ENCODE measurements around the gene SLC41A2.

Gene SLC41A2

DNA sequence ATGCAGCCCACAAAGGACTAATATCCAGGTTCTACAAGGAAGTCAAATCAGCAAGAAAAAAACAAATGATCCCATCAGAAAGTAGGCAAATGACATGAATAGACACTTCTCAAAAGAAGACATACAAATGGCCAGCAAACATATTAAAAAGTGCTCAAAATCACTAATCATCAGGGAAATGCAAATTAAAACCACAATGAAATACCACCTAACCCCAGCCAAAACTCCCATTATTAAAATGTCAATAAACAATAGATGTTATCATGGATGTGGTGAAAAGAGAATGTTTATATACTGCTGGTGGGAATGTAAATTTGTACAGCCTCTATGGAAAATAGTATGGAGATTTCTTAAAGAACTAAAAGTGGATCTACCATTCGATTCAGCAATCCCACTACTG is 25.0 kb downstream of the SLC41A2 start:
- Histone ChIP-seq H3K4me3 (ENCODE audit: low read depth in 1 of 2, low read length in 2 of 2) (no peak overlapping the region), H3K9me3 (ENCODE audit: control insufficient read depth in 1 of 2, low read length in 2 of 2) (no peaks in the 10 kb centered on the region), H3K4me1 (ENCODE audit: control insufficient read depth in 1 of 2, insufficient read depth in 2 of 2, low read length in 2 of 2) (peaks cover 0 to 14% of the 10 kb centered on the region in 2 donors), H3K36me3 (ENCODE audit: control insufficient read depth in 1 of 2, insufficient read depth in 2 of 2, low read length in 2 of 2) (peaks cover under 1 to 3% of the 10 kb centered on the region in 2 donors), H3K9ac (ENCODE audit: low read depth in 1 of 2, low read length in 2 of 2) (no peak overlapping the region), H3K27me3 (ENCODE audit: control insufficient read depth in 1 of 2, insufficient read depth in 2 of 2, low read length in 2 of 2) (no peaks in the 10 kb centered on the region), H3K27ac (ENCODE audit: low read depth, low read length) (no peak overlapping the region)

- Histone ChIP-seq H3K4me1 (ENCODE audit: control insufficient read depth in 1 of 2, insufficient read depth in 2 of 2, low read length in 2 of 2) (peaks cover 0 to 14% of the 10 kb centered on the region in 2 donors), H3K27ac (ENCODE audit: low read depth, low read length) (no peak overlapping the region), H3K9ac (ENCODE audit: low read depth in 1 of 2, low read length in 2 of 2) (no peak overlapping the region), H3K9me3 (ENCODE audit: control insufficient read depth in 1 of 2, low read length in 2 of 2) (no peaks in the 10 kb centered on the region), H3K36me3 (ENCODE audit: control insufficient read depth in 1 of 2, insufficient read depth in 2 of 2, low read length in 2 of 2) (peaks cover 2 to 4% of the 10 kb centered on the region in 2 donors), H3K27me3 (ENCODE audit: control insufficient read depth in 1 of 2, insufficient read depth in 2 of 2, low read length in 2 of 2) (no peaks in the 10 kb centered on the region), H3K4me3 (ENCODE audit: low read depth in 1 of 2, low read length in 2 of 2) (no peak overlapping the region)
Measured at GRCh38 chr12:104930388-104931326, 27.4 kb downstream of the SLC41A2 start.

DNA sequence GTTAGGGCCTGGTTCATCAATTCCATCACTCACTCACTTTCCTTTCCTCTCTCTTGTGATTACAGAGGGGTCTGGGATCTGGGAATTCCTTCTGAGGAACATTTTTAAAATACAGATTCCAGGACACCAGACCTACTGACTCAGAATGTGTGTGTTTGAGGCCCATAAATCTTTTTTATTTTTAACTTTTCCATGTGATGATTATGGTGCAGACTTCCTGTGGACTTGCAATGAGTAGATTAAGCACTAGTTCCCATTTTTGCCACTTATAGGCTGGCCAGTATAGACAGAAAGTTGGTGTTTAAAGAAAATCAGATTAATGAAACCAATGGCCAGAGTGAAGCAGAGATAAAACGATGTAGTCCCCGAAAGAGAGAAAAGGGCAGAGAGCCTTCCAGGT is 28.1 kb downstream of the SLC41A2 start:
- no peak overlapping the region for H3K27ac ChIP-seq (ENCODE audit: low read depth, low read length)
- H3K4me1 ChIP-seq (ENCODE audit: control insufficient read depth in 1 of 2, insufficient read depth in 2 of 2, low read length in 2 of 2): peaks cover 0 to 14% of the 10 kb centered on the region in 2 donors
- H3K4me3 ChIP-seq (ENCODE audit: low read depth in 1 of 2, low read length in 2 of 2): no peak overlapping the region
- H3K9ac ChIP-seq (ENCODE audit: low read depth in 1 of 2, low read length in 2 of 2): no peak overlapping the region
- no peaks in the 10 kb centered on the region for H3K27me3 ChIP-seq (ENCODE audit: control insufficient read depth in 1 of 2, insufficient read depth in 2 of 2, low read length in 2 of 2)
- no peaks in the 10 kb centered on the region for H3K9me3 ChIP-seq (ENCODE audit: control insufficient read depth in 1 of 2, low read length in 2 of 2)
- peaks cover 2 to 4% of the 10 kb centered on the region in 2 donors for H3K36me3 ChIP-seq (ENCODE audit: control insufficient read depth in 1 of 2, insufficient read depth in 2 of 2, low read length in 2 of 2)

- H3K9me3 ChIP-seq (ENCODE audit: control insufficient read depth in 1 of 2, low read length in 2 of 2): no peaks in the 10 kb centered on the region
- no peak overlapping the region for H3K27ac ChIP-seq (ENCODE audit: low read depth, low read length)
- H3K4me1 ChIP-seq (ENCODE audit: control insufficient read depth in 1 of 2, insufficient read depth in 2 of 2, low read length in 2 of 2): peaks cover 0 to 14% of the 10 kb centered on the region in 2 donors
- no peak overlapping the region for H3K9ac ChIP-seq (ENCODE audit: low read depth in 1 of 2, low read length in 2 of 2)
- H3K36me3 ChIP-seq (ENCODE audit: control insufficient read depth in 1 of 2, insufficient read depth in 2 of 2, low read length in 2 of 2): peaks cover 2 to 4% of the 10 kb centered on the region in 2 donors
- H3K4me3 ChIP-seq (ENCODE audit: low read depth in 1 of 2, low read length in 2 of 2): no peak overlapping the region
- no peaks in the 10 kb centered on the region for H3K27me3 ChIP-seq (ENCODE audit: control insufficient read depth in 1 of 2, insufficient read depth in 2 of 2, low read length in 2 of 2)
Measured at GRCh38 chr12:104929368-104929767, 28.7 kb downstream of the SLC41A2 start.

GRCh38 chr12:104928036-104928745 is 29.9 kb downstream of the SLC41A2 start:
- H3K9ac ChIP-seq (ENCODE audit: low read depth in 1 of 2, low read length in 2 of 2): no peak overlapping the region
- H3K27me3 ChIP-seq (ENCODE audit: control insufficient read depth in 1 of 2, insufficient read depth in 2 of 2, low read length in 2 of 2): no peaks in the 10 kb centered on the region
- H3K9me3 ChIP-seq (ENCODE audit: control insufficient read depth in 1 of 2, low read length in 2 of 2): no peaks in the 10 kb centered on the region
- no peak overlapping the region for H3K4me3 ChIP-seq (ENCODE audit: low read depth in 1 of 2, low read length in 2 of 2)
- peaks cover 0 to 14% of the 10 kb centered on the region in 2 donors for H3K4me1 ChIP-seq (ENCODE audit: control insufficient read depth in 1 of 2, insufficient read depth in 2 of 2, low read length in 2 of 2)
- no peak overlapping the region for H3K27ac ChIP-seq (ENCODE audit: low read depth, low read length)
- peaks cover 2 to 4% of the 10 kb centered on the region in 2 donors for H3K36me3 ChIP-seq (ENCODE audit: control insufficient read depth in 1 of 2, insufficient read depth in 2 of 2, low read length in 2 of 2)

DNA sequence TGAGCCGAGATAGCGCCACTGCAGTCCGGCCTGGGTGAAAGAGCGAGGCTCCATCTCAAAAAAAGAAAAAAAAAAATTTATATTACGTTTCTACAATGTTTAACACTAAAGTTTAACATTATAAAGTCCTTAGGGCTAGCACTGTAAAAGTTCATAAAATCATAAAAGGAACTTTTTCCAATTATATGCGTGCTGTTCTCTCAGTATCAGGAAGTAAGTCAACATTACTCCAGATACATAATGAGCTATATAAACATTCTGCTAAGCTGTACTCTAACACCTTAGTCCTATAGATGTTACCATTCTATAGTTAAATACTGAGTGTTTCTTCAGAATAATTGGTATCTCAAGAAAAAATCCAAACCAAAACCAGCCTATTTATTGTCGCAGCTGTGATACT is 32.6 kb downstream of the SLC41A2 start:
- H3K36me3 ChIP-seq (ENCODE audit: control insufficient read depth in 1 of 2, insufficient read depth in 2 of 2, low read length in 2 of 2): peaks cover 2 to 4% of the 10 kb centered on the region in 2 donors
- no peaks in the 10 kb centered on the region for H3K27me3 ChIP-seq (ENCODE audit: control insufficient read depth in 1 of 2, insufficient read depth in 2 of 2, low read length in 2 of 2)

GRCh38 chr12:104921340-104921739 is 36.8 kb downstream of the SLC41A2 start:
- no peak overlapping the region for H3K4me3 ChIP-seq (ENCODE audit: low read depth in 1 of 2, low read length in 2 of 2)
- H3K9me3 ChIP-seq (ENCODE audit: control insufficient read depth in 1 of 2, low read length in 2 of 2): peaks cover 3 to 8% of the 10 kb centered on the region in 2 donors
- no peaks in the 10 kb centered on the region for H3K27me3 ChIP-seq (ENCODE audit: control insufficient read depth in 1 of 2, insufficient read depth in 2 of 2, low read length in 2 of 2)
- no peak overlapping the region for H3K27ac ChIP-seq (ENCODE audit: low read depth, low read length)
- H3K4me1 ChIP-seq (ENCODE audit: control insufficient read depth in 1 of 2, insufficient read depth in 2 of 2, low read length in 2 of 2): no peaks in the 10 kb centered on the region
- H3K36me3 ChIP-seq (ENCODE audit: control insufficient read depth in 1 of 2, insufficient read depth in 2 of 2, low read length in 2 of 2): no peaks in the 10 kb centered on the region
- H3K9ac ChIP-seq (ENCODE audit: low read depth in 1 of 2, low read length in 2 of 2): no peak overlapping the region

More for the DNA sequence above, 32.6 kb downstream of the SLC41A2 start:
- no peak overlapping the region for H3K9ac ChIP-seq (ENCODE audit: low read depth in 1 of 2, low read length in 2 of 2)
- no peak overlapping the region for H3K4me3 ChIP-seq (ENCODE audit: low read depth in 1 of 2, low read length in 2 of 2)
- H3K27ac ChIP-seq (ENCODE audit: low read depth, low read length): no peak overlapping the region
- H3K9me3 ChIP-seq (ENCODE audit: control insufficient read depth in 1 of 2, low read length in 2 of 2): peaks cover 3 to 8% of the 10 kb centered on the region in 2 donors
- H3K4me1 ChIP-seq (ENCODE audit: control insufficient read depth in 1 of 2, insufficient read depth in 2 of 2, low read length in 2 of 2): no peaks in the 10 kb centered on the region

- Histone ChIP-seq H3K4me1 (ENCODE audit: control insufficient read depth in 1 of 2, insufficient read depth in 2 of 2, low read length in 2 of 2) (no peaks in the 10 kb centered on the region), H3K27ac (ENCODE audit: low read depth, low read length) (no peak overlapping the region), H3K36me3 (ENCODE audit: control insufficient read depth in 1 of 2, insufficient read depth in 2 of 2, low read length in 2 of 2) (peaks cover 0 to 3% of the 10 kb centered on the region in 2 donors), H3K9me3 (ENCODE audit: control insufficient read depth in 1 of 2, low read length in 2 of 2) (no peaks in the 10 kb centered on the region), H3K27me3 (ENCODE audit: control insufficient read depth in 1 of 2, insufficient read depth in 2 of 2, low read length in 2 of 2) (no peaks in the 10 kb centered on the region), H3K9ac (ENCODE audit: low read depth in 1 of 2, low read length in 2 of 2) (no peak overlapping the region), H3K4me3 (ENCODE audit: low read depth in 1 of 2, low read length in 2 of 2) (no peak overlapping the region)
Measured at GRCh38 chr12:104911942-104912341, 46.1 kb downstream of the SLC41A2 start.

GRCh38 chr12:104910196-104910840 is 47.8 kb downstream of the SLC41A2 start:
- H3K9ac ChIP-seq (ENCODE audit: low read depth in 1 of 2, low read length in 2 of 2): no peak overlapping the region
- H3K9me3 ChIP-seq (ENCODE audit: control insufficient read depth in 1 of 2, low read length in 2 of 2): no peaks in the 10 kb centered on the region
- H3K4me3 ChIP-seq (ENCODE audit: low read depth in 1 of 2, low read length in 2 of 2): no peak overlapping the region
- H3K27ac ChIP-seq (ENCODE audit: low read depth, low read length): no peak overlapping the region
- H3K4me1 ChIP-seq (ENCODE audit: control insufficient read depth in 1 of 2, insufficient read depth in 2 of 2, low read length in 2 of 2): no peaks in the 10 kb centered on the region
- peaks cover 0 to 3% of the 10 kb centered on the region in 2 donors for H3K36me3 ChIP-seq (ENCODE audit: control insufficient read depth in 1 of 2, insufficient read depth in 2 of 2, low read length in 2 of 2)
- H3K27me3 ChIP-seq (ENCODE audit: control insufficient read depth in 1 of 2, insufficient read depth in 2 of 2, low read length in 2 of 2): no peaks in the 10 kb centered on the region

DNA sequence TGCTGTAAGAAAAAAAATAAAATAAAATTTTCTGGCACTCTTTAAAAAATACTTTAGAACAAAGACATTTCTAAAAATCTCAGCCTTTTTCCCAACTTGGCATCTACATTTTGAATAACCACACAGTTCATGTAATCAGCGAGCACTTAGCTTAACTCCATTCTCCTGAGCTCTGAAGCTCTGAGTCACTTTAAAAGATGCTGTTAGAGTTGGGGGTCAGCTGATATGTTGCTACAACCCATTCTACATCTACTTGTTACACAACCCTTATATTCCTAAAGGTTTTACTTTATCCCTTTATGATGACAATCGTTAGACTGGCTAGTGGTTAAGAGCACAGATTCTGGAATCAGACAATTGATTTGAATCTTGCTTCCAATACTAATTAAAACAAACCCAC is 48.3 kb downstream of the SLC41A2 start:
- peaks cover 0 to 3% of the 10 kb centered on the region in 2 donors for H3K36me3 ChIP-seq (ENCODE audit: control insufficient read depth in 1 of 2, insufficient read depth in 2 of 2, low read length in 2 of 2)
- no peaks in the 10 kb centered on the region for H3K9me3 ChIP-seq (ENCODE audit: control insufficient read depth in 1 of 2, low read length in 2 of 2)
- H3K27ac ChIP-seq (ENCODE audit: low read depth, low read length): no peak overlapping the region
- no peaks in the 10 kb centered on the region for H3K4me1 ChIP-seq (ENCODE audit: control insufficient read depth in 1 of 2, insufficient read depth in 2 of 2, low read length in 2 of 2)
- H3K9ac ChIP-seq (ENCODE audit: low read depth in 1 of 2, low read length in 2 of 2): no peak overlapping the region
- no peak overlapping the region for H3K4me3 ChIP-seq (ENCODE audit: low read depth in 1 of 2, low read length in 2 of 2)
- no peaks in the 10 kb centered on the region for H3K27me3 ChIP-seq (ENCODE audit: control insufficient read depth in 1 of 2, insufficient read depth in 2 of 2, low read length in 2 of 2)

Data from duodenal mucosa (tissue), 2 donors.